Measurements from ENCODE around the gene PABPN1L. TPM values are rescaled to one million over a fixed set of nuclear protein-coding genes. Genes with fewer than 3 reads are reported as not detected.
A peak's percentile ranks its signal among the peaks of the same experiment; 100 is the strongest.

PABPN1L gene
- total RNA-seq, 1 donor from 2014 or later, result not detected

- Histone ChIP-seq H3K9ac (no peak overlapping the region), H3K36me3 (no peaks in the 10 kb centered on the region), H3F3A (ENCODE audit: low read depth) (no peaks in the 10 kb centered on the region), H3K4me3 (no peak overlapping the region), H2AFZ (replicated peaks) (no peak overlapping the region), H3K4me1 (peaks cover 7% of the 10 kb centered on the region), H3K79me2 (ENCODE audit: low read depth) (no peaks in the 10 kb centered on the region), H3K9me3 (ENCODE audit: low read depth) (no peaks in the 10 kb centered on the region), H3K27me3 (no peaks in the 10 kb centered on the region), H4K20me1 (ENCODE audit: low read depth) (no peaks in the 10 kb centered on the region), H3K27ac (no peak overlapping the region), H3K4me2 (no peak overlapping the region)
- Mint-ChIP-seq H3K27ac (peak overlapping the region; percentile 65), H3K4me1 (peaks cover 12% of the 10 kb centered on the region), H3K9me3 (no peaks in the 10 kb centered on the region), H3K27me3 (ENCODE audit: insufficient read depth, low read depth) (peaks cover 7% of the 10 kb centered on the region), H3K36me3 (no peaks in the 10 kb centered on the region), H3K4me3 (no peak overlapping the region)
- no peak for DNase-seq (ENCODE audit: low spot score)
- TF ChIP-seq CTCF (IDR thresholded peaks at IDR 0.05) (no peak), EZH2 (IDR thresholded peaks at IDR 0.05) (no peak), EZH2phosphoT487 (IDR thresholded peaks at IDR 0.05) (no peak)
Observed at GRCh38 chr16:88879788-88880055, 13.3 kb upstream of the PABPN1L start.

GRCh38 chr16:88878967-88879787, 12.7 kb upstream of the PABPN1L start:
- Mint-ChIP-seq H3K9me3 (no peaks in the 10 kb centered on the region), H3K4me3 (no peak overlapping the region), H3K36me3 (no peaks in the 10 kb centered on the region), H3K4me1 (peaks cover 12% of the 10 kb centered on the region), H3K27me3 (ENCODE audit: insufficient read depth, low read depth) (peaks cover 9% of the 10 kb centered on the region), H3K27ac (no peak overlapping the region)
- Histone ChIP-seq H3K27ac (no peak overlapping the region), H3K79me2 (ENCODE audit: low read depth) (no peaks in the 10 kb centered on the region), H3K4me1 (peaks cover 7% of the 10 kb centered on the region), H3K9me3 (ENCODE audit: low read depth) (no peaks in the 10 kb centered on the region), H3K36me3 (no peaks in the 10 kb centered on the region), H3K9ac (no peak overlapping the region), H4K20me1 (ENCODE audit: low read depth) (no peaks in the 10 kb centered on the region), H2AFZ (replicated peaks) (no peak overlapping the region), H3F3A (ENCODE audit: low read depth) (no peaks in the 10 kb centered on the region), H3K4me2 (no peak overlapping the region), H3K4me3 (no peak overlapping the region), H3K27me3 (no peaks in the 10 kb centered on the region)
- TF ChIP-seq EZH2 (IDR thresholded peaks at IDR 0.05), result no peak
- no peak for TF ChIP-seq CTCF (IDR thresholded peaks at IDR 0.05)
- TF ChIP-seq EZH2phosphoT487 (IDR thresholded peaks at IDR 0.05), result no peak
- no peak for DNase-seq (ENCODE audit: low spot score)

- Mint-ChIP-seq H3K27ac (no peak overlapping the region), H3K9me3 (no peaks in the 10 kb centered on the region), H3K27me3 (ENCODE audit: insufficient read depth, low read depth) (peaks cover 12% of the 10 kb centered on the region), H3K4me3 (no peak overlapping the region), H3K36me3 (no peaks in the 10 kb centered on the region), H3K4me1 (peaks cover 12% of the 10 kb centered on the region)
- no peaks in the 10 kb centered on the region for H3K36me3 ChIP-seq
- TF ChIP-seq CTCF (IDR thresholded peaks at IDR 0.05) (no peak), EZH2 (IDR thresholded peaks at IDR 0.05) (no peak), EZH2phosphoT487 (IDR thresholded peaks at IDR 0.05) (no peak)
- no peaks in the 10 kb centered on the region for H3K9me3 ChIP-seq (ENCODE audit: low read depth)
- no peaks in the 10 kb centered on the region for H3K79me2 ChIP-seq (ENCODE audit: low read depth)
- H3K27ac ChIP-seq, result no peak overlapping the region
- no peak overlapping the region for H3K4me2 ChIP-seq
- H3K4me1 ChIP-seq, result peaks cover 7% of the 10 kb centered on the region
- no peak overlapping the region for H3K4me3 ChIP-seq
- H3K9ac ChIP-seq, result no peak overlapping the region
- H3K27me3 ChIP-seq, result no peaks in the 10 kb centered on the region
- H4K20me1 ChIP-seq (ENCODE audit: low read depth), result no peaks in the 10 kb centered on the region
- H2AFZ ChIP-seq (replicated peaks), result no peak overlapping the region
- no peak for DNase-seq (ENCODE audit: low spot score)
- H3F3A ChIP-seq (ENCODE audit: low read depth), result no peaks in the 10 kb centered on the region
Observed at GRCh38 chr16:88878356-88878755, 11.9 kb upstream of the PABPN1L start.

All from neural progenitor cell (in vitro differentiated cells).